ENCODE measurements around the gene SULT1A2. TPM values are rescaled to one million over a fixed set of nuclear protein-coding genes. Genes with fewer than 3 reads are reported as not detected.
"Not testable (repeated sequence)": the region's sequence is repeated elsewhere in the genome, so short reads cannot be mapped to it uniquely, and the experiment has no call there.

SULT1A2 gene
- total RNA-seq, 2 donors from 2014 or later = not detected

DNA sequence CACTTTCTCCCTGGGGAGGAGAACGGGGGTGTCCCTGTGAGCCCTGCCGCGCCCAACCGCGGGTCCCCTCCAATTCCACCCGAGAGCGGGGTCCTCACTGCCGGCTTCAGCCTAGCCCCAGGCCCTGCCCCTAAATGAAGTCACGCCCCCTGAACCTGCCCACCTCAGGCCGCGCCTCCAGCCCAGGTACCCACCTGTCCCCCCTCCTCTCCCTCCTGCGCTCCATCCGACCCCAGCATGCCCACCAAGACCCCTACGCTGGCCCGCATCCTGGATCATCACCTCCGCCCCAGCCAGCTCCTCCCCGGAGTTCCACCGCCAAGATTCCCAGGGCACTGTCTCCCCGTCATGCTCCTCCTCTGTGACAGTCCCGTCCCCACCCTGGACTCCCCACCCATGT, 4.1 kb upstream of the SULT1A2 start:
- not testable (repeated sequence) for H3K27ac ChIP-seq; H3K4me1 ChIP-seq (ENCODE audit: control insufficient read depth in 1 of 2, low read depth in 2 of 2); DNase-seq (ENCODE audit: low spot score); H3K36me3 ChIP-seq; H3K4me3 ChIP-seq; H3K27me3 ChIP-seq (replicated peaks; ENCODE audit: insufficient read depth); ATAC-seq (ENCODE audit: insufficient number of reproducible peaks, low FRiP score, low read depth); H3K9me3 ChIP-seq

DNA sequence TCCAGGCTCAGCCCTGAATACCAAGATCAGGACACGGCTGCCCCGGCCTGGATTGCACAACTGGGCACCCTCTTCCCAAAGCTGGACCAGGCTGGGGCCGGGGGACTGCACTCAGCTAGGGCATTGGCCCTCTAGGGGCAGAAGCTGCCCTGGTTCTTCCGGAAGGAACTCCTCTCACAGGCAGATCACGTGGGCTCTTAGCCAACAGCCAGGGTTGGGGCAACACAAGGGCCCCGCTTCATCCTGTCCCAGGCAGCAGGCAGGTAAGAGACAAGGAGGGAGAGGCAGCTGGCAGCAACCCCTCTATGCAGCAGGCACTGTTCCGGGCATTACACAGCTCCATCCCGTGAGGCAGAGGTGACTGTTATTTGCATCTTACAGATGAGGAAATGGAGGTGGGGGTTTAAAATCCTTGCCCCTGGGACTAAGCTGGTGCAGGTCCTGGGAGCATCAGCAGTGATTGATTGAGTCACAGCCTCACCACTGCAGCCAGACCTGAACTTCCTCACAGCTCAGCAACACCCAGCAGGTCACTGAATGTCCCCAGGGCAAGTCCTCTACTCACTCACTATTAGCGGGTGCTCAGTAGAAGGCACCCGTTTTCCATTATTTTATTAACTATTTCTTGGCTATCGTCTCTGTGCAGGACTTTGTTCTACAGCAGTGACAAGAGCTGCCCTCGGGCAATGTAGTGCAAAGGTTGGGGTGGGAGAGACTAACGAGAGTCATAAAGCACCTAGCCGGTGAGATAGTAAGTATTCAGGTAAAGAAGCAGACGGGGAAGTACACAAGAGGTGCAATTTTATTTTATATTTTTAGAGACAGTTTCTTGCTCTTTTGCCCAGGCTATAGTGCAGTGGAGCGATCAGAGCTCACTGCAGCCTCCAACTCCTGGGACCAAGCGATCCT, 2.8 kb upstream of the SULT1A2 start:
- not testable (repeated sequence) for H3K9me3 ChIP-seq; H3K4me1 ChIP-seq (ENCODE audit: control insufficient read depth in 1 of 2, low read depth in 2 of 2); H3K36me3 ChIP-seq; DNase-seq (ENCODE audit: low spot score); ATAC-seq (ENCODE audit: insufficient number of reproducible peaks, low FRiP score, low read depth); H3K4me3 ChIP-seq; H3K27ac ChIP-seq; H3K27me3 ChIP-seq (replicated peaks; ENCODE audit: insufficient read depth)

GRCh38 chr16:28597692-28598261, 927 bp upstream of the SULT1A2 start:
- H3K9me3 ChIP-seq = no peaks in the 10 kb centered on the region
- no peaks in the 10 kb centered on the region for H3K36me3 ChIP-seq
- no peak overlapping the region for H3K4me3 ChIP-seq
- TF ChIP-seq CTCF (IDR thresholded peaks at IDR 0.05) = no peak
- no peak overlapping the region for H3K27ac ChIP-seq
- DNase-seq (ENCODE audit: low spot score) = no peak
- H3K27me3 ChIP-seq (replicated peaks; ENCODE audit: insufficient read depth) = no peaks in the 10 kb centered on the region
- ATAC-seq (ENCODE audit: insufficient number of reproducible peaks, low FRiP score, low read depth) = no peak
- no peaks in the 10 kb centered on the region for H3K4me1 ChIP-seq (ENCODE audit: control insufficient read depth in 1 of 2, low read depth in 2 of 2)

GRCh38 chr16:28596115-28596630, 677 bp downstream of the SULT1A2 start:
- no peak for ATAC-seq (ENCODE audit: insufficient number of reproducible peaks, low FRiP score, low read depth)
- TF ChIP-seq CTCF (IDR thresholded peaks at IDR 0.05) = no peak
- no peaks in the 10 kb centered on the region for H3K4me1 ChIP-seq (ENCODE audit: control insufficient read depth in 1 of 2, low read depth in 2 of 2)

GRCh38 chr16:28595451-28595850, 1.4 kb downstream of the SULT1A2 start:
- not testable (repeated sequence) for H3K9me3 ChIP-seq; H3K27ac ChIP-seq; H3K27me3 ChIP-seq (replicated peaks; ENCODE audit: insufficient read depth); H3K4me3 ChIP-seq; H3K4me1 ChIP-seq (ENCODE audit: control insufficient read depth in 1 of 2, low read depth in 2 of 2); H3K36me3 ChIP-seq; ATAC-seq (ENCODE audit: insufficient number of reproducible peaks, low FRiP score, low read depth); DNase-seq (ENCODE audit: low spot score)

More at GRCh38 chr16:28596115-28596630, 677 bp downstream of the SULT1A2 start:
- H3K9me3 ChIP-seq = no peaks in the 10 kb centered on the region
- no peaks in the 10 kb centered on the region for H3K27me3 ChIP-seq (replicated peaks; ENCODE audit: insufficient read depth)
- H3K27ac ChIP-seq = no peak overlapping the region
- H3K4me3 ChIP-seq = no peak overlapping the region
- peaks cover 2% of the 10 kb centered on the region for H3K36me3 ChIP-seq
- DNase-seq (ENCODE audit: low spot score) = no peak

DNA sequence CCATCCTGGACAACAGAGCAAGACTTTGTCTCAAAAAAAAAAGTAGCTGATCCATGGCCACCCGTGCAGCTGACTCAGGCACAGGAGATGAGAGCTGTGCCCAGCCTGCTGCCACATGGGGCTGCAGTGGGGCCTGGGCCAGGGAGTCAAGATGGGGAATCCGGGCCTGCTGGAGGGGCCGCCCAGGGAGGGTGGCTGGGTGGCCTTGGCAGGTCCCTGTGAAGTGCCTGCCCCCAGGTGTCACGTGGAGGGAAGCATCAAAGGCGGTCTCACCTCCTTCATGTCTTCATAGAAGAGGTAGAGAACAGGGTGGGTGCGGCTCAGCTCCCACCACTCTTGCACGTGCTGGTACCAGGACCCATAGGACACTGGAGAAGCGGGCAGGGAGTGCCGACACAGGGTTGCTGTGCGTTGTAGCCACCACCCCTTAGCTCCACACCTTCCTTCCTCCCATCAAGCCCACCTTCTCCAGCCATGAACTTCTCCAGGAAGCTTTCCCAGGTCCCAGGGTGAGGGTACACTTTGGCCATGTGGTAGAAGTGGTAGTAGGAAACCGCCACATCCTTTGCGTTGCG, 3.8 kb downstream of the SULT1A2 start:
- DNase-seq (ENCODE audit: low spot score) = no peak
- TF ChIP-seq CTCF (IDR thresholded peaks at IDR 0.05) = no peak
- Histone ChIP-seq H3K36me3 (peaks cover 27% of the 10 kb centered on the region), H3K4me3 (no peak overlapping the region), H3K27me3 (replicated peaks; ENCODE audit: insufficient read depth) (no peaks in the 10 kb centered on the region), H3K9me3 (no peaks in the 10 kb centered on the region), H3K27ac (no peak overlapping the region), H3K4me1 (ENCODE audit: control insufficient read depth in 1 of 2, low read depth in 2 of 2) (no peaks in the 10 kb centered on the region)
- ATAC-seq (ENCODE audit: insufficient number of reproducible peaks, low FRiP score, low read depth) = no peak

Data from thoracic aorta (tissue), 2 donors.